Nasal cavity respiratory epithelium epithelial cell of viscerocranial mucosa (primary cell): Measurements from ENCODE around the gene OR5L1. TPM values are rescaled to one million over a fixed set of nuclear protein-coding genes. Genes with fewer than 3 reads are reported as not detected.

Experiments used
- total RNA-seq: library from RNA; depleted of rRNA; stranded (reverse); fragments of >200 nt; gene quantifications from 2 replicates; pipeline ENCODE4 v1.2.3, GENCODE V29; 2014

Gene OR5L1
- not detected in 2 replicates for total RNA-seq

GRCh38 chr11:55811067-55811466 lies at the start of gene OR5L1:
OR5L1 (plus strand) TSS chr11:55811367; CDS start chr11:55811467, 100 bp downstream.

GRCh38 chr11:55773138-55773537 lies 38.0 kb upstream of the OR5L1 start, which contains the start of gene OR5D13:
OR5D13 (plus strand) TSS chr11:55773438; CDS start chr11:55773438, 0 bp downstream.

GRCh38 chr11:55795256-55795655 lies 15.9 kb upstream of the OR5L1 start, which contains the start of gene OR5D14:
OR5D14 (plus strand) TSS chr11:55795556; CDS start chr11:55795556, 0 bp downstream.

GRCh38 chr11:55819330-55819729 lies 8.2 kb downstream of the OR5L1 start, which contains the start of gene OR5D18:
OR5D18 (plus strand) TSS chr11:55819630; CDS start chr11:55819630, 0 bp downstream.

GRCh38 chr11:55826919-55827318 lies 15.8 kb downstream of the OR5L1 start, which contains the start of gene OR5L2:
OR5L2 (plus strand) TSS chr11:55827219; CDS start chr11:55827219, 0 bp downstream.

GRCh38 chr11:55838452-55838851 lies 27.3 kb downstream of the OR5L1 start, which contains the start of gene OR5D16:
OR5D16 (plus strand) TSS chr11:55838752; CDS start chr11:55838752, 0 bp downstream.

Other genes with a start within 250 kb of the OR5L1 start
- not detected in 2 replicates for gene OR4C16, start 239.2 kb upstream of the OR5L1 start, total RNA-seq
- gene OR4C11, start 203.7 kb upstream of the OR5L1 start, total RNA-seq: not detected in 2 replicates
- gene OR4P4, start 176.3 kb upstream of the OR5L1 start, total RNA-seq: not detected in 2 replicates
- not detected in 2 replicates for gene OR4S2, start 163.0 kb upstream of the OR5L1 start, total RNA-seq
- gene OR4C6, start 149.2 kb upstream of the OR5L1 start, total RNA-seq: not detected in 2 replicates
- not detected in 2 replicates for gene OR5D13, start 37.9 kb upstream of the OR5L1 start, total RNA-seq
- gene OR5D14, start 15.8 kb upstream of the OR5L1 start, total RNA-seq: not detected in 2 replicates
- not detected in 2 replicates for gene OR5D18, start 8.3 kb downstream of the OR5L1 start, total RNA-seq
- gene OR5L2, start 15.9 kb downstream of the OR5L1 start, total RNA-seq: not detected in 2 replicates
- gene OR5D16, start 27.4 kb downstream of the OR5L1 start, total RNA-seq: not detected in 2 replicates
- not detected in 2 replicates for gene TRIM51, start 71.9 kb downstream of the OR5L1 start, total RNA-seq
- not detected in 2 replicates for gene OR5W2, start 103.2 kb downstream of the OR5L1 start, total RNA-seq
- gene OR5I1, start 125.0 kb downstream of the OR5L1 start, total RNA-seq: not detected in 2 replicates
- gene OR10AG1, start 158.6 kb downstream of the OR5L1 start, total RNA-seq: not detected in 2 replicates
- not detected in 2 replicates for gene OR5F1, start 183.3 kb downstream of the OR5L1 start, total RNA-seq
- not detected in 2 replicates for gene OR5AS1, start 216.3 kb downstream of the OR5L1 start, total RNA-seq